Fibroblast of the aortic adventitia (primary cell): ENCODE results near the gene ATG2B. TPM values are rescaled to one million over a fixed set of nuclear protein-coding genes. Genes with fewer than 3 reads are reported as not detected.

Experiments
- DNase-seq: peaks from one replicate; pipeline ENCODE4 v3.0.0-alpha.2; 2010; ENCODE audit warnings: low read depth
- H3K4me3 ChIP-seq: 2 replicates; pipeline ENCODE4 v1.5.1; 2011; ENCODE audit warnings: low read depth, mild to moderate bottlenecking, control low read depth, low read length, moderate library complexity
- CTCF ChIP-seq: IDR thresholded peaks from 2 replicates; pipeline ENCODE4 v1.5.1; 2011; ENCODE audit warnings: mild to moderate bottlenecking, low read length, control low read depth, inconsistent platforms; ENCODE audit not compliant: insufficient read depth
- total RNA-seq: library from RNA; depleted of rRNA; stranded (reverse); fragments of >200 nt; gene quantifications from 2 replicates; pipeline ENCODE4 v1.2.3, GENCODE V29; 2012; ENCODE audit warnings: low replicate concordance

The ATG2B gene
- 15.9 and 28.7 TPM in 2 replicates for total RNA-seq

GRCh38 chr14:96362965-96363750, at the start of gene ATG2B, which contains the start of gene GSKIP:
Gene ATG2B, minus strand, starts transcription at chr14:96363341. Its CDS starts 365 bp downstream, at chr14:96362976.
Gene GSKIP, plus strand, starts transcription at chr14:96363526. Its CDS starts 18,722 bp downstream, at chr14:96382248.
- no peak for TF ChIP-seq CTCF
- DNase-seq: peak; percentile 80

GRCh38 chr14:96410119-96410518, 47.0 kb upstream of the ATG2B start:
- DNase-seq: no peak

More at GRCh38 chr14:96362965-96363750, at the start of gene ATG2B, which contains the start of gene GSKIP:
- peak within 1 kb of the TSS; percentile 91 for H3K4me3 ChIP-seq

GRCh38 chr14:96409701-96410100, 46.6 kb upstream of the ATG2B start:
- no peak for TF ChIP-seq CTCF
- no peak overlapping the region for H3K4me3 ChIP-seq
- peak; percentile 15 for DNase-seq

More at GRCh38 chr14:96410119-96410518, 47.0 kb upstream of the ATG2B start:
- TF ChIP-seq CTCF: no peak
- no peak overlapping the region for H3K4me3 ChIP-seq

- no peak overlapping the region for H3K4me3 ChIP-seq
- DNase-seq: no peak
- TF ChIP-seq CTCF: no peak
Observed at GRCh38 chr14:96408608-96409007, 45.5 kb upstream of the ATG2B start.

GRCh38 chr14:96407935-96408570, 44.9 kb upstream of the ATG2B start:
- no peak for DNase-seq
- TF ChIP-seq CTCF: no peak
- H3K4me3 ChIP-seq: no peak overlapping the region

- no peak for TF ChIP-seq CTCF
- DNase-seq: no peak
- no peak overlapping the region for H3K4me3 ChIP-seq
Observed at GRCh38 chr14:96405677-96406076, 42.5 kb upstream of the ATG2B start.
